Hematopoietic multipotent progenitor cell treated with erythropoietin and hydrocortisone succinate and interleukin-3 and kit ligand, for 17 days (in vitro differentiated cells): ENCODE measurements around the gene AMPD3.
A peak's percentile ranks its signal among the peaks of the same experiment; 100 is the strongest.

Source experiments
- DNase-seq: peaks from one replicate; pipeline ENCODE4 v3.0.0-alpha.2; 2015; ENCODE audit warnings: low spot score

Gene AMPD3

GRCh38 chr11:10488934-10489691 lies 34.0 kb downstream of the AMPD3 start:
- DNase-seq = peak; percentile 47

GRCh38 chr11:10490032-10490397 lies 35.0 kb downstream of the AMPD3 start:
- DNase-seq = no peak

- DNase-seq = peak; percentile 36
Measured at GRCh38 chr11:10490398-10491241, 35.6 kb downstream of the AMPD3 start.

- DNase-seq = no peak
Measured at GRCh38 chr11:10492084-10492483, 37.0 kb downstream of the AMPD3 start.

- DNase-seq = no peak
Measured at GRCh38 chr11:10493041-10493663, 38.1 kb downstream of the AMPD3 start.

GRCh38 chr11:10494636-10495463 lies 39.8 kb downstream of the AMPD3 start:
- no peak for DNase-seq

GRCh38 chr11:10495464-10495786 lies 40.4 kb downstream of the AMPD3 start:
- DNase-seq = no peak

- no peak for DNase-seq
Measured at GRCh38 chr11:10496296-10496936, 41.4 kb downstream of the AMPD3 start.

- no peak for DNase-seq
Measured at GRCh38 chr11:10497371-10498021, 42.4 kb downstream of the AMPD3 start.

- no peak for DNase-seq
Measured at GRCh38 chr11:10498022-10498400, 42.9 kb downstream of the AMPD3 start.

- DNase-seq = no peak
Measured at GRCh38 chr11:10498426-10499250, 43.6 kb downstream of the AMPD3 start.

GRCh38 chr11:10499452-10499851 lies 44.4 kb downstream of the AMPD3 start:
- no peak for DNase-seq

GRCh38 chr11:10499874-10500601 lies 45.0 kb downstream of the AMPD3 start:
- no peak for DNase-seq

- no peak for DNase-seq
Measured at GRCh38 chr11:10500757-10501684, 46.0 kb downstream of the AMPD3 start.

- no peak for DNase-seq
Measured at GRCh38 chr11:10502065-10502680, 47.1 kb downstream of the AMPD3 start.

GRCh38 chr11:10502770-10503169 lies 47.7 kb downstream of the AMPD3 start:
- no peak for DNase-seq

GRCh38 chr11:10503221-10503620 lies 48.2 kb downstream of the AMPD3 start:
- no peak for DNase-seq
